ENCODE data around the gene FADD.

GRCh38 chr11:70176940-70177689 lies 26.0 kb upstream of the FADD start:
- no peak for TF ChIP-seq POLR2A (IDR thresholded peaks at IDR 0.05)
- peak in 4 of 6 experiments; percentile 25 to 58 (median 40) for TF ChIP-seq CTCF (IDR thresholded peaks at IDR 0.05)

Measured in esophagus squamous epithelium (tissue), 4 donors.